Measurements from ENCODE around the gene TUBA1A.

TUBA1A gene

DNA sequence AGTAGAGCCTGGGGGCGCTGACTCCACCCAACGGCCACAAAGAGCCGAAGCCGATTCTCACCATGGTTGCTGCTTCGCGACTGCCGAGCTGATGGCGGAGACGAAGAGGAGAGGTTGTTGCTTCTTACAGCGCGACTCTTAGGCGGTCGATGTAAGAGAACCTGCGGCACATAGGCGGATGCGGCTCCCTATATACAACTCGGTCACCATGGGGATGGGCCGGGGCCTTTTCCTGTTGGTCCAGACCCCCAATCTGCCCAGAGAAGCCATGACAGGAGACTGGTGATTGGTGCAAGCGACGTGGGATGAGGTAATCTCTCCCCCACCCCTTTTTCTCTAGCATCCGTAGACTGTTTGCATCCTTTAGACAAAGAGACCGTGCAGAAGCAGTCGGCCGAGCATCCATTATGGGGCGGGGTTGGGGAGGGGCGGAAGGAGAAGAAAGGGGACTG lies at the start of gene TUBA1A:
TUBA1A (minus strand) TSS at position 165 of the 452 bp plus-strand sequence; CDS start at position 64, 101 bp downstream.
- DNase-seq (ENCODE audit: low spot score), result peak; percentile 93
- TF ChIP-seq, protein P1, sequence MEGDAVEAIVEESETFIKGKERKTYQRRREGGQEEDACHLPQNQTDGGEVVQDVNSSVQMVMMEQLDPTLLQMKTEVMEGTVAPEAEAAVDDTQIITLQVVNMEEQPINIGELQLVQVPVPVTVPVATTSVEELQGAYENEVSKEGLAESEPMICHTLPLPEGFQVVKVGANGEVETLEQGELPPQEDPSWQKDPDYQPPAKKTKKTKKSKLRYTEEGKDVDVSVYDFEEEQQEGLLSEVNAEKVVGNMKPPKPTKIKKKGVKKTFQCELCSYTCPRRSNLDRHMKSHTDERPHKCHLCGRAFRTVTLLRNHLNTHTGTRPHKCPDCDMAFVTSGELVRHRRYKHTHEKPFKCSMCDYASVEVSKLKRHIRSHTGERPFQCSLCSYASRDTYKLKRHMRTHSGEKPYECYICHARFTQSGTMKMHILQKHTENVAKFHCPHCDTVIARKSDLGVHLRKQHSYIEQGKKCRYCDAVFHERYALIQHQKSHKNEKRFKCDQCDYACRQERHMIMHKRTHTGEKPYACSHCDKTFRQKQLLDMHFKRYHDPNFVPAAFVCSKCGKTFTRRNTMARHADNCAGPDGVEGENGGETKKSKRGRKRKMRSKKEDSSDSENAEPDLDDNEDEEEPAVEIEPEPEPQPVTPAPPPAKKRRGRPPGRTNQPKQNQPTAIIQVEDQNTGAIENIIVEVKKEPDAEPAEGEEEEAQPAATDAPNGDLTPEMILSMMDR (IDR thresholded peaks at IDR 0.05; ENCODE audit: borderline replicate concordance, control extremely low read depth, extremely low read depth, insufficient read depth, missing control alignments), result no peak
- in situ Hi-C loops (cut with MboI; ENCODE audit: low sequenced_read_pairs, unreplicated experiment), result no loop called here

DNA sequence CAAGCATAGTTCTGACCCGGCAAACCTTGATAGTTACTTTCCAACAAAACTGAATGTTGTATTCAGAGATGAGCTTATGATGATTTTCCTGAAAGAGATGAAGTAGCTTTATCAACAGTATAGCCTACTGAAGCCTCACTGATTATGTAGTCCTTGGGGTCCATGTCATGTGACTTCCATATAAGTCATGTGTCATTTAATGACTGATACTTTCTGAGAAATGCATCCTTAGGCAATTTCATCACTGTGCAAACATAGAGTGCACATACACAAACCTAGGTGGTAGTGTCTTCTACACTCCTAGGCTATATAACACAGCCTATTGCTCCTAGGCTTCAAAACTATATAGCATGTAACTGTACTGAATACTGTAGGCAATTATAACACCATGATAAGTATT lies 47.5 kb upstream of the TUBA1A start:
- TF ChIP-seq, protein P1 (IDR thresholded peaks at IDR 0.05; ENCODE audit: borderline replicate concordance, control extremely low read depth, extremely low read depth, insufficient read depth, missing control alignments), result no peak
- DNase-seq (ENCODE audit: low spot score), result no peak
- in situ Hi-C loops (cut with MboI; ENCODE audit: low sequenced_read_pairs, unreplicated experiment), result loop anchor here (10.0 kb wide), 1 partner anchor 172 kb away; the partner anchor contains the start of genes KMT2D and RHEBL1

DNA sequence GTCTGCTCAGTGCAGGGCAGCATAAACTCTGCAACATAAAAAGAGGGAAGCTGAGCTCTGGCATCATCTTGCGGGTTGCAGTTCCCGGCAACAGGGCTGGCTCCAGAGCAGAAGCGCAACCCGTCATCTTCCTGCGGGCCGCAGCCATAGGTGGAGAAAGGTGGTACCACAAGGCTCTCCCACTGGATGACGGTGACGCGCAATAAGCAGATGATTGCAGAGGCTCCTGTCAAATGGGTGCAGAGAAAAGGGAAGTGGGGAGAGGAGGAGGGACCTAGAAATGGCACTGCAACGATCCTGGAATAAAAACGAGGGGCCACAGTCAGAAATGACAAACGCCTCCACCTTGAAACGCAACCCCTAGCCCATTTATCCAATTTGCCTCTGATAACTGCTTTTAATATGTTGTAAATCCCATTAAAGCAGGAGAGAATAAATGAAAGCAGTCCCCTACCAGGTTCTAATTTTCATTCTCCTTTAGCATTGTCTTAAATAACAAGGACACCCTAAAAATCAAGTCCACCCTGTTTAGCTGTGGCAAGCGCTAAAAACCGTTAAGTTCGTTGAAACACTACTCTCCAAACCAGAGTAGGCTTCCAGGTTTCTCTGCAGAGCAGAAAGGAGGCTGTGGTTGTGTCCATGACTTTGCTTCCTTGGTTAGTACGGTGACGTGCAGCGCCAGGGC lies 45.1 kb upstream of the TUBA1A start:
- TF ChIP-seq, protein P1 (IDR thresholded peaks at IDR 0.05; ENCODE audit: borderline replicate concordance, control extremely low read depth, extremely low read depth, insufficient read depth, missing control alignments), result no peak
- DNase-seq (ENCODE audit: low spot score), result peak; percentile 49
- in situ Hi-C loops (cut with MboI; ENCODE audit: low sequenced_read_pairs, unreplicated experiment), result loop anchor here (10.0 kb wide), 1 partner anchor 169 kb away; the partner anchor contains the start of genes KMT2D and RHEBL1

DNA sequence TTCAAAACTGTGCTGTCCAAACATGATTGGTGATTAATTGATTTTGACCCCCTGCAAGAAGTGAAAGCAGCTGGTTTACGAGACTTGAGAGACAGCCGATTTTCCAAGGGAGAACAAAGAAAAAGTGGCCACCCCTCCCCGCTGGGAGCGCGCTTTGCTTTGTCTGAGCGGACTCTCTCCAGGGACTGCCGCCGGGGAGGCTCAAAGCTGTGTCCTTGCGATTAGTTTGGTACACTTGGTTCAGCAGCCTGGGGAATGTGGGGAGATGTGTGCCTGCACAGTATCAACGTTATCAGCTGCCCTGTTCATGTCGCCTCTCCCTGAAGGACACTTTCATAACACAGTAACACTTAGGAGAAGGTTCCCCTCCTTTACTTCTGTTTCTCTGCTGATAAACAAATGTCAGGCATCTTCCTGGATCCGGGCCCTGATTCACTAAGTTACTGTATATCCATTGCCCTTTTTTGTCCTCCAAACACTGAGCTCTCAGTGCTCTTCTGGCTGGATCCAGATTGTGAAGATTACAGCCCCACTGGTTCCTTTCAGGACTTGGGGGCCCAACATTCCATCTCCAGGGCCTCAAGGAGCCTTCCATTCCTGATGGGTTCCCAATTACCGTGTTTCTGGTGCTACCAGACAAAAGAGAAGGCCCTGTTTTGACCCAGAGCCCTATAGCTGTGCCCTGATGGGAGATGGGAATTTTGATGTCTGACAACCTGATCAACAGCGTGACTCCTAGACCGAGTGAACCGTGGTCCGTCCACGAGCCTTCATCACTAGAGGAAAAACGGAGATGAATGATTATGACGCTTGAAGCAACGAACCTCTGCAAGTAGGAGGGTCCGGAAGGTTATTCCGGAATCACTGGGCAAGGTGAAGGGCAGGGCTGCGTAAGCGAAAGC lies 44.3 kb upstream of the TUBA1A start:
- TF ChIP-seq, protein P1 (IDR thresholded peaks at IDR 0.05; ENCODE audit: borderline replicate concordance, control extremely low read depth, extremely low read depth, insufficient read depth, missing control alignments), result no peak
- in situ Hi-C loops (cut with MboI; ENCODE audit: low sequenced_read_pairs, unreplicated experiment), result loop anchor here (10.0 kb wide), 1 partner anchor 168 kb away; the partner anchor contains the start of genes KMT2D and RHEBL1
- no peak for DNase-seq (ENCODE audit: low spot score)

DNA sequence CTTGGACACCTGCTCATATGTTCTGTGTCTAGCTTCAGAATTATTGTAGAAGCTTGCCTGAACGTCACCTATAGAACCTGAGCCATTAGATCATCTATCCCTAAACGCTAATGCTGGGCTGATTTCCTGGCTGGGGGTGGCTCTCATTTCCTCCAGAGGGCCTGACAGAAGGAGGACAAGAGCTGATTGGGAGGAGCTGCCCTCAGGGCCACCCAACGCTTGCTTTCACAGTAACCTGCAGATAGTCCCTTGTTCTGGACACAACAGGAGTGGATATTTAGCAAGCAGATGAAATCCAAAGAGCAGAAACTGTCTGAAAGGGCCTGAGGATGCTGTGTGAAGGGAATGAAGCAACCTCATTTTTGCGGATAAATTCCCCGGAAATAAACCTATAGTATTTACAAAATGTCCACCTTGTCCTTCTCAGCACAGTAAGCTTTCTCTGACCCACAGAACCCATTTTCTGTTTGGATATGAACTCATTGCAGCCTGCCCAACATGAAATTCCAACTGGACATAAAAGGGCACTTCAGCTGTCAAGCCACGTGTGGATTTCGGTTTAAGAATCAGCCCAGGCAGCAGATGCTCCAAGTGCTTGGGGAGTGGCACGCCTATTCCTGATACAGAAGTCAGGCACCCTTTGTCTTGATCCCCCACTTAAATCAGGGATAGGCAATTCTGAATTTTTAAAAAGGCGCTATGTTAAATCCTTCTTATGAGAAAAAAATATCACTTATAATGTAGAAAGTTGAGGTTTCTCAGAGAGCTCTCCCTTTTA lies 43.2 kb upstream of the TUBA1A start:
- DNase-seq (ENCODE audit: low spot score), result no peak
- in situ Hi-C loops (cut with MboI; ENCODE audit: low sequenced_read_pairs, unreplicated experiment), result loop anchor here (10.0 kb wide), 1 partner anchor 167 kb away; the partner anchor contains the start of genes KMT2D and RHEBL1
- TF ChIP-seq, protein P1 (IDR thresholded peaks at IDR 0.05; ENCODE audit: borderline replicate concordance, control extremely low read depth, extremely low read depth, insufficient read depth, missing control alignments), result no peak

All from GM13976 (cell line).